Dendritic cell treated with granulocyte-macrophage colony-stimulating factor and Interleukin-4, amounts not matched to agents 40 ng/mL and 50 ng/mL, for 4 days (primary cell): ENCODE measurements around the gene VPS13C.
"Not testable (repeated sequence)": the region's sequence is repeated elsewhere in the genome, so short reads cannot be mapped to it uniquely, and the experiment has no call there.

Source experiments
- H3K27ac Mint-ChIP-seq: one replicate; pipeline ENCODE4 v1.8.0; 2022; ENCODE audit warnings: mild to moderate bottlenecking, mixed read lengths
- H3K27me3 Mint-ChIP-seq: one replicate; pipeline ENCODE4 v1.8.0; 2022; ENCODE audit warnings: mild to moderate bottlenecking, mixed read lengths
- H3K36me3 Mint-ChIP-seq: one replicate; pipeline ENCODE4 v1.8.0; 2022; ENCODE audit warnings: low read depth, mixed read lengths
- H3K4me1 Mint-ChIP-seq: one replicate; pipeline ENCODE4 v1.8.0; 2022; ENCODE audit warnings: low read depth, mixed read lengths
- H3K4me3 Mint-ChIP-seq: one replicate; pipeline ENCODE4 v1.8.0; 2022; ENCODE audit warnings: mild to moderate bottlenecking, moderate library complexity, mixed read lengths
- H3K9me3 Mint-ChIP-seq: one replicate; pipeline ENCODE4 v1.8.0; 2022; ENCODE audit warnings: mixed read lengths
- intact Hi-C: fragments of 100-400 bp; cut with micrococcal nuclease; formaldehyde crosslinking; loops from one replicate; pipeline ENCODE4 v1.15.0; 2022

VPS13C gene

DNA sequence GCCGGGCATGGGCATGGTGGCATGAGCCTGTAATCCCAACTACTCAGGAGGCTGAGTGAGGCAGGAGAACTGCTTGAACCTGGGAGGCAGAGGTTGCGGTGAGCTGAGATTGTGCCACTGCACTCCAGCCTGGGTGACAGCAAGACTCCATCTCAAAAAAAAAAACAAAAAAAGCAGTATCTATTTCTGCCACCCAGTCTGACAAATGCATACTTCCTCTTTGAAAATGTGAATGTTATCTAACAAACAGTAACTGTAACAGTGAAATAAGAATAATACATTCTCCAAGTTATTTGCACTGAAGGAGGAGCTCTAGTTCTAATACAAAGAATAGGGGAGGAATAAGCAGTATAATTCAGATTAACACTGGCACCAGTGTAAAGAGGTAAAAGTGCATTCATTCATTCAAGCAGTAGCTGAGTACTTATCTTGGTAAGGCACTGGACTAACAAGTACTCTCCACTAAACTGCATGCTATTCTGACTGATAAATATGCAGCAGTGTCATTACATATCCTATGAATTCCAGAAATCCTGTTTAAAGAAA lies 12.9 kb downstream of the VPS13C start:
- no peak overlapping the region for H3K4me3 Mint-ChIP-seq
- intact Hi-C loops = no loop called here
- no peaks in the 10 kb centered on the region for H3K27me3 Mint-ChIP-seq
- H3K27ac Mint-ChIP-seq = no peak overlapping the region
- no peaks in the 10 kb centered on the region for H3K9me3 Mint-ChIP-seq
- peaks cover 38% of the 10 kb centered on the region for H3K4me1 Mint-ChIP-seq
- peaks cover 5% of the 10 kb centered on the region for H3K36me3 Mint-ChIP-seq

DNA sequence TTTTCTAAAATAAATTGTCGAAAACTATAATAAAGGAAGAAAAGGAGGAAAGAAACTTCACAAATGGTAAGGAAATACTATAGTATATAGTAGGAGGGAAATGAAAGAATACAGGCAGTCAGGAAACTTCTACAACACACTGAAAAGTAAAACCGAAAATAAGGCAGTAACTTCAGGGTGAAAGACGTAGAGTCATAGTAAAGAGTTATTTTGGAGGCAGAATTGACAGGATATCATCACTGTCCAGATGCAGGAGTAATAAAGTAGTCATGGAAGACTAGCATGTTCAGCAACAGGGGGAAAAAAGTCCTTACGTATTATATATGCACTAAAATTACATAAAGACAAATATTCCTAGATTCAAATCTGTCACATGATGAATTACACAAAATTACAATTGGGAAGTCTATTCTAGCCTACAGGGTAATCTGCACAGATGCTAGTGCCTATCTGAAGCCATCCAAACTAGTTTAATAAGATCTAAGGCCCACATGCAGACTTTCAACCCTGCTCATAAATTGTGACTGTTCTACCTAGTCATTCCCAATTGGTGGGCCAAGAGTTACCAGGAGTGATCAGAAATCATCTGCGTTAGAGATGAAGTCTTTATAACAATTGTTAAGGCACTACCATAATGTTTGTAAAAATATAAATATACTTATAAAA lies 14.0 kb downstream of the VPS13C start:
- Mint-ChIP-seq H3K27me3 (no peaks in the 10 kb centered on the region), H3K4me3 (peak overlapping the region; percentile 37), H3K27ac (peak overlapping the region; percentile 38), H3K36me3 (peaks cover 10% of the 10 kb centered on the region), H3K4me1 (peaks cover 33% of the 10 kb centered on the region), H3K9me3 (no peaks in the 10 kb centered on the region)
- intact Hi-C loops = no loop called here

DNA sequence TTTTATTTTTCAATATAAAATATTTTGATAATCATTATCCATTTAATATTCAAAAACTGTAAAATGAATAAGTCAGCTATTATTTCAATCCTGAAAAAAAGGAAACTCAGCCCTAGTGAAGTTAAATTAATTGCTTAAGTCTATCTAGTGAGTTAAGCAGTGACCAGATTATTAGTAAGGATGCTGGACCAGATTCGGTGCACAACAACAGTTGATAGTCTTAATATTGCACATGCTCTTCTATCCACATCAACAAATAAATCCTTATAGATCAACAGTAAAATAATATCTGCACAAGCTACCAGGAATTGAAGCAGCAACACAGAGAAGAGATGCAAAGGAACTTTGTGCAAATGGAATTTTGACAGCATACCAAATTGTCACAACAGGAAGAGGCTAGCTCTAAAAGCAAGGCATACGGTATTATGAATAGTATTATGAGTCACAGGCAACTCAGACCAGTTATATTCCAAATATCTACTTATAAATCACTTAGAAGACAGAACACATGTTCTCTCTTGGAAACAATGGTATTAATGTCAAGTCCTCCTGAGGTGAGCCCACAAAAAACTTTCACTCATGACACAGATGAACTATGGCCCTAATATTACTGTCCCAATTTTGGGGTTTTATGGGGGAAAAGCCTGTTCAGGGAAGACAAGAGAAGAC lies 24.9 kb downstream of the VPS13C start:
- H3K9me3 Mint-ChIP-seq = no peaks in the 10 kb centered on the region
- intact Hi-C loops = loop anchor here (10.0 kb wide), 1 partner anchor 51 kb away; no protein-coding TSS in a partner anchor
- peaks cover 42% of the 10 kb centered on the region for H3K36me3 Mint-ChIP-seq
- H3K27ac Mint-ChIP-seq = no peak overlapping the region
- H3K27me3 Mint-ChIP-seq = no peaks in the 10 kb centered on the region
- H3K4me3 Mint-ChIP-seq = no peak overlapping the region
- H3K4me1 Mint-ChIP-seq = no peaks in the 10 kb centered on the region

GRCh38 chr15:62027916-62028315 lies 32.3 kb downstream of the VPS13C start:
- Mint-ChIP-seq H3K36me3 (peaks cover 45% of the 10 kb centered on the region), H3K4me1 (peaks cover 9% of the 10 kb centered on the region), H3K9me3 (no peaks in the 10 kb centered on the region), H3K27ac (no peak overlapping the region), H3K4me3 (no peak overlapping the region), H3K27me3 (no peaks in the 10 kb centered on the region)
- intact Hi-C loops = loop anchor here (5.0 kb wide), 1 partner anchor 39 kb away; the partner anchor contains the start of gene C2CD4A

DNA sequence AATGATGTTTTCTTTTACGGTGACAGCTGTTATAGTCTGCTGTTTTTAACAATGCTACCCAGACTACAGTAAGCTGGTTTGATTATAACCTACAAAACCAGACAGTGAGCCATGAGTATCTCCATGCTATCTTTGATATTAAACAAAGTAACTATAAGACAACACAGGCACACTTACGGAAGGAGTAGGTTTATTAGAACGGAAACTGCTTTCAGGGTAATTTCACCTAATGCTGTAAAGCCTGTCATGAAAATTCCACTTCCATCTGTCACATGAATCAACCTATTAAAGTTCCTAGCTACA lies 33.0 kb downstream of the VPS13C start:
- intact Hi-C loops = loop anchor here (5.0 kb wide), 1 partner anchor 40 kb away; the partner anchor contains the start of gene C2CD4A
- Mint-ChIP-seq H3K4me3 (no peak overlapping the region), H3K4me1 (peaks cover 9% of the 10 kb centered on the region), H3K27me3 (no peaks in the 10 kb centered on the region), H3K9me3 (no peaks in the 10 kb centered on the region), H3K36me3 (peaks cover 49% of the 10 kb centered on the region), H3K27ac (no peak overlapping the region)

DNA sequence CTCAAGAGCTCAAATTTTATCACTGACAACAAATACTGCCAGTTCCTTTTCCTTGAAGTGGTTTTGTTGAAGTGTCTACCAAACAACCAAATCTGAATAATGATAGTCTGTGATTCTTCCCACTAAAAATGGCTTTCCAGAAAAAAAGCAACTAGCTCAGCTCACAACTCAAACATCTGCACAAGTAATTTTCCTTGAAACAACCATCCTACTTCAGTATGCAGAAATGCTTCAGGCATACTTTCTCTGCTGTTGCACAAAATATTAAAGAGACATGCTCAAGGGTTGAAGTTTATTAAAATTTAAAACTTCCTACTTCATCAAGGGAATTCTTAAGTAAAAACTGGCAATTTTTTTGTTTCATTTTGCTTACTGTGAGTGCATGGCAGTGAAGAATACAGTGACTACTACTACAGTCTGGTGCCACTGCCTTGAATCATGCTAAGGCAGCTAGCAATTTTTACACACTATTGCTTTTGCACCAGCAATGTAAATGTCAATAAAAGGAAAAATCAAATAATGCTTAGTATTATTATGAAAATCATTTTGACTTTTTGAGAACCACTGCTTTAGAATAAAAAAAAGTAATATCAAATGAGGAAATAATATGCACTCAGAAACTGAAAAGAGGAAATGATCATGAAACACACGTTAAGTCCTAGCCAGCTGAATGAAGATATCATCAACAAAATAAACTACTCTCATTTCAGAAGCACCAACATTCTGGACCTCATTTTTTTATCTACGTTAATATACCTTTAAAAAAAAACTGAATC lies 33.6 kb downstream of the VPS13C start:
- Mint-ChIP-seq H3K36me3 (peaks cover 55% of the 10 kb centered on the region), H3K4me3 (no peak overlapping the region), H3K27ac (peak overlapping the region; percentile 27), H3K9me3 (no peaks in the 10 kb centered on the region), H3K27me3 (no peaks in the 10 kb centered on the region), H3K4me1 (peaks cover 9% of the 10 kb centered on the region)
- intact Hi-C loops = loop anchor here (5.0 kb wide), 1 partner anchor 41 kb away; the partner anchor contains the start of gene C2CD4A

GRCh38 chr15:62021991-62022600 lies 38.2 kb downstream of the VPS13C start:
- peaks cover 75% of the 10 kb centered on the region for H3K36me3 Mint-ChIP-seq
- intact Hi-C loops = no loop called here

GRCh38 chr15:62020576-62021160 lies 39.6 kb downstream of the VPS13C start:
- no peak overlapping the region for H3K27ac Mint-ChIP-seq
- H3K36me3 Mint-ChIP-seq = peaks cover 75% of the 10 kb centered on the region
- intact Hi-C loops = no loop called here
- no peaks in the 10 kb centered on the region for H3K27me3 Mint-ChIP-seq
- no peak overlapping the region for H3K4me3 Mint-ChIP-seq
- no peaks in the 10 kb centered on the region for H3K4me1 Mint-ChIP-seq
- peaks cover 11% of the 10 kb centered on the region for H3K9me3 Mint-ChIP-seq

More at GRCh38 chr15:62021991-62022600, 38.2 kb downstream of the VPS13C start:
- H3K27ac Mint-ChIP-seq = no peak overlapping the region
- H3K9me3 Mint-ChIP-seq = peaks cover 11% of the 10 kb centered on the region
- no peaks in the 10 kb centered on the region for H3K27me3 Mint-ChIP-seq
- no peak overlapping the region for H3K4me3 Mint-ChIP-seq
- peaks cover 4% of the 10 kb centered on the region for H3K4me1 Mint-ChIP-seq

DNA sequence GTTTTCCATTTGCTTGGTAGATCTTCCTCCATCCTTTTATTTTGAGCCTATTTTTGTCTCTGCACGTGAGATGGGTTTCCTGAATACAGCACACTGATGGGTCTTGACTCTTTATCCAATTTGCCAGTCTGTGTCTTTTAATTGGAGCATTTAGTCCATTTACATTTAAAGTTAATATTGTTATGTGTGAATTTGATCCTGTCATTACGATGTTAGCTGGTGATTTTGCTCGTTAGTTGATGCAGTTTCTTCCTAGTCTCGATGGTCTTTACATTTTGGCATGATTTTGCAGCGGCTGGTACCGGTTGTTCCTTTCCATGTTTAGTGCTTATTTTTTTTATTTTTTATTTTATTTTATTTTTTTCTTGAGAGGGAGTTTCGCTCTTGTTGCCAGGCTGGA lies 54.9 kb downstream of the VPS13C start:
- H3K4me1 Mint-ChIP-seq, H3K27me3 Mint-ChIP-seq, H3K27ac Mint-ChIP-seq, H3K9me3 Mint-ChIP-seq, intact Hi-C loops, H3K4me3 Mint-ChIP-seq: not testable (repeated sequence)
- H3K36me3 Mint-ChIP-seq = peaks cover 41% of the 10 kb centered on the region

DNA sequence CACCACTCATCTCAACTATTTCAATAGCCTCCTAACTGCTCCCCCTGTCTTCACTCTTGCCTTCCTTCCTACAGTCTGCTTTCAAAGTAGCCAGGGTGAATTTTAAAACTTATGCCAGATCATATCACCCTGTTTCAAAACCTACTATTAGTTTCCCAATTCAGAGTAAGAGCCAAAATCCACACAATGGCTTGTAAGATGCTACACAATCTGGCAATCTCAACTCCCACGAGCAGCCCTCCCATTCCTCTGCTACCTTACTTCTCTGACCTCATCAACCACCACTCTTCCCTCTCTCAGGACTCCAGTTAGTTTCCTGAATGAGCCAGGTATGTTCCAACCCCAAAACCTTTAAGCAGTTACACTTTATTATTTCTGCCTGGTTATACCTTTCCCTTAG lies 62.5 kb downstream of the VPS13C start:
- H3K27ac Mint-ChIP-seq = no peak overlapping the region
- H3K9me3 Mint-ChIP-seq = no peaks in the 10 kb centered on the region
- H3K36me3 Mint-ChIP-seq = peaks cover 52% of the 10 kb centered on the region
- H3K4me1 Mint-ChIP-seq = no peaks in the 10 kb centered on the region
- intact Hi-C loops = no loop called here
- no peak overlapping the region for H3K4me3 Mint-ChIP-seq
- H3K27me3 Mint-ChIP-seq = no peaks in the 10 kb centered on the region

GRCh38 chr15:61996056-61996635 lies 64.1 kb downstream of the VPS13C start:
- peaks cover 67% of the 10 kb centered on the region for H3K36me3 Mint-ChIP-seq
- no peaks in the 10 kb centered on the region for H3K4me1 Mint-ChIP-seq
- intact Hi-C loops = no loop called here
- H3K4me3 Mint-ChIP-seq = no peak overlapping the region
- H3K9me3 Mint-ChIP-seq = no peaks in the 10 kb centered on the region
- no peak overlapping the region for H3K27ac Mint-ChIP-seq
- no peaks in the 10 kb centered on the region for H3K27me3 Mint-ChIP-seq

DNA sequence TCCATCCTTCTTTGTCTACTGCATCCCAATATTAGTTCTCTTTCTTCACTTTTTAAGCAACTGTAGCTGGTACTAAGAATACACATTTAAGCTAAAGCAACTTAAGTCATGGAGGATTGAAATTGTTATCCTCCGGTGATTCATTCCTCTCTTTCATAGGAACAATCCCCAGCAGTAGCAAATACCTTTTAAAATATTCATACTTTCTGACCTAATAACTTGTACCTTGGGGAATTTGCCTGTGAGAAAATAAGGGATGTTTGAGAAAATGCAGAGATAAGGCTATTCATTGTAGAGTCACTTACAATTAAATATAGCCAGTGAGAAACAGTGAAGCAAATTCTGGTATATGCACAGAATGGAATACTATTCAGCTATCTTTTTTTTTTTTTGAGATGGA lies 66.0 kb downstream of the VPS13C start:
- H3K4me1 Mint-ChIP-seq = no peaks in the 10 kb centered on the region
- no peaks in the 10 kb centered on the region for H3K27me3 Mint-ChIP-seq
- intact Hi-C loops = no loop called here
- no peak overlapping the region for H3K4me3 Mint-ChIP-seq
- no peaks in the 10 kb centered on the region for H3K9me3 Mint-ChIP-seq
- H3K36me3 Mint-ChIP-seq = peaks cover 77% of the 10 kb centered on the region
- H3K27ac Mint-ChIP-seq = no peak overlapping the region

DNA sequence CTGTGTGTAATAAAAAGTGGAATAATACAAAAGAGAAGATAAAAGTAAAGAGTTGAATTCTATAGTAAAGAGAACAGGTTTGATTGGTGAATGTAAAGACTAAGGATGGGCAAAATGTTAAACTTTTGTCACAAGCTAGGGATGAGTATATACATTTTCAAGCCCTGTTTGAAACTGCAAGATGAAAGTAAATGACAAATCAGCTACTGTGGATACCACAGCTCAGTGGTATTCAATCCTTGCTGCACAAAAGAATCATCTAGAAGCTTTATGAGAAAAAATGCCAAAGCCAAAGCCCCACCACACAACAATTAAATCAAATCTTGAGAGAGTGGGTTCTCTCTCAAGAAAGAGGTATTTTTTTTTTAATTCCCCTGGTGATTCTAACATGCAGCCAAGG lies 67.7 kb downstream of the VPS13C start:
- Mint-ChIP-seq H3K27me3 (no peaks in the 10 kb centered on the region), H3K27ac (no peak overlapping the region), H3K4me1 (no peaks in the 10 kb centered on the region), H3K4me3 (no peak overlapping the region), H3K36me3 (peaks cover 83% of the 10 kb centered on the region), H3K9me3 (no peaks in the 10 kb centered on the region)
- intact Hi-C loops = no loop called here
